Heart right ventricle (tissue), 16 donors: ENCODE results near the gene PACS2. TPM values are rescaled to one million over a fixed set of nuclear protein-coding genes. Genes with fewer than 3 reads are reported as not detected.
"Not testable (repeated sequence)": the region's sequence is repeated elsewhere in the genome, so short reads cannot be mapped to it uniquely, and the experiment has no call there.

Experiments used
- ATAC-seq, 8 donors: fragments of 200-7000 bp; cut with Tn5 transposase; one replicate each; pipeline ENCODE4 v1.9.1; 2020; ENCODE audit warnings: mild to moderate bottlenecking in 8 of 8, moderate library complexity in 8 of 8, moderate number of reproducible peaks in 1 of 8
- DNase-seq, 2 donors: peaks; one replicate each; pipeline ENCODE4 v3.0.0-alpha.2; 2020
- H3K27ac ChIP-seq, 10 donors: fragments of 200-600 bp; sonication (generic) in 2 of 10; one replicate each; pipeline versions ENCODE4 v1.5.0 to v1.8.0; 2020 to 2022; ENCODE audit warnings: mild to moderate bottlenecking in 3 of 10
- H3K27me3 ChIP-seq, 7 donors: fragments of 200-600 bp; one replicate each; pipeline ENCODE4 v1.8.0; 2021 to 2022; ENCODE audit warnings: mild to moderate bottlenecking in 2 of 7
- H3K36me3 ChIP-seq, 9 donors: fragments of 200-600 bp; sonication (generic) in 1 of 9; one replicate each; pipeline versions ENCODE4 v1.5.0 to v1.8.0; 2020 to 2022; ENCODE audit warnings: mild to moderate bottlenecking in 2 of 9
- H3K4me1 ChIP-seq, 9 donors: fragments of 200-600 bp; sonication (generic) in 1 of 9; one replicate each; pipeline versions ENCODE4 v1.5.0 to v1.8.0; 2020 to 2022; ENCODE audit warnings: mild to moderate bottlenecking in 4 of 9
- H3K4me3 ChIP-seq, 10 donors: fragments of 200-600 bp; sonication (generic) in 2 of 10; one replicate each; pipeline versions ENCODE4 v1.5.0 to v1.8.0; 2020 to 2022; ENCODE audit warnings: mild to moderate bottlenecking in 7 of 10, moderate library complexity in 2 of 10
- H3K9me3 ChIP-seq, 11 donors: fragments of 200-600 bp in 10 of 11; sonication (generic) in 2 of 11; one replicate each; pipeline versions ENCODE4 v1.5.0 to v1.8.0; 2013 to 2022; ENCODE audit warnings: mild to moderate bottlenecking in 2 of 11, control low read depth in 1 of 11, moderate library complexity in 1 of 11
- CTCF ChIP-seq, 9 donors: fragments of 200-600 bp; sonication (generic) in 2 of 9; IDR thresholded peaks; one replicate each; pipeline versions ENCODE4 v1.5.0 to v1.8.0; 2021 to 2022; ENCODE audit warnings: antibody characterized with exemption in 9 of 9, mild to moderate bottlenecking in 5 of 9, moderate library complexity in 1 of 9
- WGBS, 2 donors: extraction: QIAGEN DNeasy Blood & Tissue Kit; methylation state at CpG; one replicate each; pipeline ENCODE4 v1.1.7; 2013; ENCODE audit warnings: inconsistent platforms in 1 of 2; 5-methylcytosine and 5-hydroxymethylcytosine counted together
- intact Hi-C, 10 donors: fragments of 100-400 bp; cut with DNase I; formaldehyde crosslinking; loops; one replicate each; pipeline versions ENCODE4 v1.11.1 to v1.14.2; 2022
- polyA plus RNA-seq, 2 donors: library from polyadenylated mRNA; stranded (reverse); fragments of 200-250 nt; gene quantifications; one replicate each; pipeline ENCODE4 v1.2.3, GENCODE V29; 2013
- total RNA-seq, 10 donors: library from RNA; stranded (reverse); fragmentation: NEBNext Ultra II Directional in 3 of 10; extraction: Animal tissue kit (Norgen Biotek cat#: 25700) in 3 of 10; gene quantifications; one replicate each; pipeline versions ENCODE4 v1.2.1 to v1.2.4, GENCODE V29; 2021 to 2023
- donor health status: Arrhythmogenic right ventricular cardiomyopathy.
- donor health status: ischemic (EF 13 %, LVEDD 7.1; RV severe dilation, severe dysfunction).
- donor health status: healthy with polysubstance abuse.
- donor health status: DM: no; HTN: yes; CAD: no.
- donor health status: DM: no; HTN: no; CAD: no.
- donor health status: ischemic (EF 25% LVEDD 6.9; RV normal size, moderate dysfunction).
- donor health status: ischemic (EF 25% LVEDD 5.7; RV mildly dilated, moderate dysfunction).
- donor health status: healthy.
- donor health status: DM: yes; HTN: yes; CAD: no.
- donor health status: Ischemic cardiomyopathy.
- donor health status: ischemic (EF 35%, LVEDD 5.7; RV mildly dilated, moderate dysfunction).
- donor health status: nonischemic (EF 11% LVEDD 7.7; RV severe dilation, severe dysfunction).
- donor health status: DM: yes; HTN: yes; CAD: no.
- donor health status: PGD.
- donor health status: ischemic (EF 29% LVEDD 5.4; RV normal size, mild dysfunction).
- donor health status: nonischemic (EF 23%, LVEDD 6.1; RV moderate dilation, normal function).

PACS2 gene
- total and polyA plus RNA-seq, 12 donors, result 41.8 to 123 (median 54.6) TPM

DNA sequence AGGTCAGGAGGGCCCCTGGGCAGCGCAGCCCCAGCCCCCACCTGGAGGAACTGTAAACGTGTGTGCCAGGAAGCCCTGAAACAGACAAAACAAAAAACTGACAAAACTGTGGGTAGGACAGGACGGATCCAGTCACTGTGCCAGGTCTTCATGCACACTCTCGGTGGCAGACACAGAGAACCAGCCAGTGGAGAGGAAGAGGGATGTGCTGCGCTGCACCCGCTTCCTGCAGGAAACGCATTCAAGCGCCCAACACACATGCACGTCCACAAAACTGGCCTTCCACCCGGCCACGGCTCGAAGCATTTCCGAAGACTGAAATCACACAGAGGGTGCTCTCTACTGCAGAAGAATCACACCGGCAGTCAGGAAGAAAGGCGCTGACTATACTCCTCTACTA lies 30.6 kb upstream of the PACS2 start:
- intact Hi-C loops, result loop anchor here in 6 of 10 donors (2.0 to 10.0 kb wide), 6 partner anchors 68 to 193 kb away; no protein-coding TSS in a partner anchor
- DNase-seq (no peak), ATAC-seq (peak in 2 of 8 donors; percentile 27 to 36)
- Histone ChIP-seq H3K9me3 (no peaks in the 10 kb centered on the region), H3K36me3 (peaks cover 0 to 26% (median 0%) of the 10 kb centered on the region in 9 donors), H3K27ac (peak overlapping the region in 2 of 10 donors; percentile 15 to 22), H3K27me3 (no peaks in the 10 kb centered on the region), H3K4me1 (peaks cover 0 to 27% (median 14%) of the 10 kb centered on the region in 9 donors), H3K4me3 (no peak overlapping the region)
- no peak for TF ChIP-seq CTCF (IDR thresholded peaks at IDR 0.05)
- 57 to 72% methylated on average over 15 of the region's 15 CpGs for WGBS, 2 donors

DNA sequence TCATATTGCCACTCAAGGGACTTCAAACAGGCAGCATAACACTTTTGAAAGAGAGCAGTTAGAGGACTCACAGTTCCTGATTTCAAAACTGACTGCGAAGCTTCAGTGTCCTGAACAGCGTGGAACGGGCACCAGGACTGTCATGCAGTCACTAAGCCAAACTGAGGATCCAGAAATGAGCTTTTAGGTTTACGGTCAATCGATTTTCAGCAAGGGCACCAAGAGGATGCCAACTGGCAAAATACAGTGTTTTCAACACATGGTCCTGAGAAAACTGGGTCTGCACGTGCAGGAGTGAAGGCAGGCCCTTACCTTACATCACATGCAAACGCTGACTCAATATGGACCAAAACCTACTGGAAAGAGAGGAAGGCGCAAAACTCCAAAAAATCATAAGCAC lies 29.4 kb upstream of the PACS2 start:
- peaks cover 0 to 26% (median 0%) of the 10 kb centered on the region in 9 donors for H3K36me3 ChIP-seq
- 92 to 93% methylated on average over 8 of the region's 8 CpGs for WGBS, 2 donors
- TF ChIP-seq CTCF (IDR thresholded peaks at IDR 0.05), result no peak
- H3K9me3 ChIP-seq, result no peaks in the 10 kb centered on the region
- intact Hi-C loops, result loop anchor here in 2 of 10 donors (10.0 kb wide), 2 partner anchors 80 to 190 kb away; no protein-coding TSS in a partner anchor
- no peaks in the 10 kb centered on the region for H3K27me3 ChIP-seq
- H3K4me3 ChIP-seq, result no peak overlapping the region
- no peak for DNase-seq
- H3K27ac ChIP-seq, result no peak overlapping the region
- ATAC-seq, result no peak
- H3K4me1 ChIP-seq, result peaks cover 0 to 27% (median 14%) of the 10 kb centered on the region in 9 donors

DNA sequence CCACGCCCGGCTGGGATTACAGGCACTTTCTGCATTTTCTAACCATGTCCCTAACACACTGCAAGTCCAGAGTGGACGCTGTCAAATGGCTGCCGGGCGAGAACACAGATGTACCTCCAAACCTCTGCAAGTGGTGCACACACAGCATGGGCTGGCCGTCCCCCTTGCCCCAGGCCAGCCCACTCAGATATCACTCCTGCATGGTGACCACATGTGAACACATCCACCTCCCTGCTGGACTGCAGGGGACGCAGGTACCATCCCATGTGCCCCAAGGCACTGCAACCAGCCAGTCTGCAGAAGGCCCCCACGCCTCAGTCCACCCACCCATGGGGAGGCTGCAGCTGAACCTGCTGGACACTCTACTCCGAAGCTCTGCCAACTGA lies 27.8 kb upstream of the PACS2 start:
- peaks cover 0 to 31% (median 13%) of the 10 kb centered on the region in 9 donors for H3K4me1 ChIP-seq
- no peak for TF ChIP-seq CTCF (IDR thresholded peaks at IDR 0.05)
- no peak overlapping the region for H3K27ac ChIP-seq
- H3K4me3 ChIP-seq, result no peak overlapping the region
- H3K9me3 ChIP-seq, result no peaks in the 10 kb centered on the region
- intact Hi-C loops, result loop anchor here in 2 of 10 donors (10.0 kb wide), 2 partner anchors 82 to 192 kb away; no protein-coding TSS in a partner anchor
- peaks cover 0 to 26% (median 0%) of the 10 kb centered on the region in 9 donors for H3K36me3 ChIP-seq
- 95 to 97% methylated on average over 9 of the region's 9 CpGs for WGBS, 2 donors
- DNase-seq, result no peak
- no peaks in the 10 kb centered on the region for H3K27me3 ChIP-seq
- ATAC-seq, result no peak

- Histone ChIP-seq H3K4me1 (peaks cover 0 to 34% (median 10%) of the 10 kb centered on the region in 9 donors), H3K27me3 (no peaks in the 10 kb centered on the region), H3K9me3 (no peaks in the 10 kb centered on the region), H3K27ac (no peak overlapping the region), H3K4me3 (no peak overlapping the region), H3K36me3 (peaks cover 0 to 26% (median 0%) of the 10 kb centered on the region in 9 donors)
- TF ChIP-seq CTCF (IDR thresholded peaks at IDR 0.05), result no peak
- DNase-seq (no peak), ATAC-seq (peak in 1 of 8 donors; percentile 28)
- WGBS, 2 donors, result 81 to 85% methylated on average over 24 of the region's 24 CpGs
- intact Hi-C loops, result loop anchor here in 2 of 10 donors (10.0 kb wide), 2 partner anchors 83 to 193 kb away; no protein-coding TSS in a partner anchor
Measured at GRCh38 chr14:105287249-105288102, 27.1 kb upstream of the PACS2 start.

- not testable (repeated sequence) for DNase-seq, H3K4me3 ChIP-seq, H3K27ac ChIP-seq, H3K27me3 ChIP-seq, H3K9me3 ChIP-seq, ATAC-seq
- peaks cover 6 to 42% (median 21%) of the 10 kb centered on the region in 9 donors for H3K4me1 ChIP-seq
- H3K36me3 ChIP-seq, result peaks cover 0 to 21% (median 0%) of the 10 kb centered on the region in 9 donors
- 91 to 92% methylated on average over 6 of the region's 6 CpGs for WGBS, 2 donors
- intact Hi-C loops, result loop anchor here in 2 of 10 donors (10.0 kb wide), 2 partner anchors 84 to 194 kb away; no protein-coding TSS in a partner anchor
Measured at GRCh38 chr14:105288936-105289335, 25.6 kb upstream of the PACS2 start.
